Upper lobe of right lung (tissue), 1 donor: ENCODE data around the gene PRDM16. TPM values are rescaled to one million over a fixed set of nuclear protein-coding genes. Genes with fewer than 3 reads are reported as not detected.

Experiments
- ATAC-seq: fragments of 200-7000 bp; cut with Tn5 transposase; one replicate; pipeline ENCODE4 v1.9.1; 2020; ENCODE audit warnings: mild to moderate bottlenecking, moderate library complexity
- DNase-seq: peaks from one replicate; pipeline ENCODE4 v3.0.0-alpha.2; 2020
- H3K27ac ChIP-seq: fragments of 200-600 bp; one replicate; pipeline ENCODE4 v1.8.0; 2022
- H3K27me3 ChIP-seq: fragments of 200-600 bp; one replicate; pipeline ENCODE4 v1.8.0; 2022; ENCODE audit warnings: mild to moderate bottlenecking
- H3K36me3 ChIP-seq: fragments of 200-600 bp; one replicate; pipeline ENCODE4 v1.8.0; 2022
- H3K4me1 ChIP-seq: fragments of 200-600 bp; one replicate; pipeline ENCODE4 v1.8.0; 2022
- H3K4me3 ChIP-seq: fragments of 200-600 bp; one replicate; pipeline ENCODE4 v1.8.0; 2022; ENCODE audit warnings: mild to moderate bottlenecking
- H3K9me3 ChIP-seq: fragments of 200-600 bp; one replicate; pipeline ENCODE4 v1.8.0; 2022
- CTCF ChIP-seq: fragments of 200-600 bp; IDR thresholded peaks from one replicate; pipeline ENCODE4 v1.8.0; 2022; ENCODE audit warnings: antibody characterized with exemption
- intact Hi-C: fragments of 100-400 bp; cut with DNase I; formaldehyde crosslinking; loops from one replicate; pipeline ENCODE4 v1.11.0; 2022
- total RNA-seq: library from RNA; stranded (reverse); fragmentation: NEBNext Ultra II Directional; extraction: Animal tissue kit (Norgen Biotek cat#: 25700); gene quantifications from one replicate; pipeline ENCODE4 v1.2.1, GENCODE V29; 2021
- donor health status: DM: no; HTN: yes; CAD: no; lungs with severe emphysema.

The PRDM16 gene
- total RNA-seq, 1 donor from 2014 or later, result 21.0 TPM

- intact Hi-C loops, result no loop called here
- peak; percentile 20 for ATAC-seq
- DNase-seq, result no peak
Observed at GRCh38 chr1:3320246-3321152, 251.5 kb downstream of the PRDM16 start.

GRCh38 chr1:3321559-3322449 is 252.8 kb downstream of the PRDM16 start:
- H3K27ac ChIP-seq, result no peak overlapping the region
- H3K9me3 ChIP-seq, result no peaks in the 10 kb centered on the region
- no peak for TF ChIP-seq CTCF
- H3K36me3 ChIP-seq, result no peaks in the 10 kb centered on the region
- intact Hi-C loops, result no loop called here
- no peak for DNase-seq
- peaks cover 6% of the 10 kb centered on the region for H3K4me1 ChIP-seq
- no peak overlapping the region for H3K4me3 ChIP-seq
- peaks cover 7% of the 10 kb centered on the region for H3K27me3 ChIP-seq
- no peak for ATAC-seq

More at GRCh38 chr1:3320246-3321152, 251.5 kb downstream of the PRDM16 start:
- Histone ChIP-seq H3K27me3 (peaks cover 7% of the 10 kb centered on the region), H3K9me3 (no peaks in the 10 kb centered on the region), H3K4me3 (no peak overlapping the region), H3K36me3 (no peaks in the 10 kb centered on the region), H3K27ac (no peak overlapping the region), H3K4me1 (peaks cover 9% of the 10 kb centered on the region)
- TF ChIP-seq CTCF, result no peak

GRCh38 chr1:3322450-3323020 is 253.5 kb downstream of the PRDM16 start:
- H3K4me1 ChIP-seq, result peaks cover 6% of the 10 kb centered on the region
- no peak for TF ChIP-seq CTCF
- DNase-seq, result no peak
- ATAC-seq, result no peak
- no peak overlapping the region for H3K4me3 ChIP-seq
- no peaks in the 10 kb centered on the region for H3K36me3 ChIP-seq
- no peak overlapping the region for H3K27ac ChIP-seq
- H3K9me3 ChIP-seq, result no peaks in the 10 kb centered on the region
- intact Hi-C loops, result no loop called here
- peaks cover 7% of the 10 kb centered on the region for H3K27me3 ChIP-seq

- H3K4me1 ChIP-seq, result peaks cover 6% of the 10 kb centered on the region
- peak; percentile 77 for ATAC-seq
- H3K27ac ChIP-seq, result no peak overlapping the region
- H3K9me3 ChIP-seq, result no peaks in the 10 kb centered on the region
- no peak for TF ChIP-seq CTCF
- peaks cover 7% of the 10 kb centered on the region for H3K27me3 ChIP-seq
- peak; percentile 89 for DNase-seq
- no peaks in the 10 kb centered on the region for H3K36me3 ChIP-seq
- no peak overlapping the region for H3K4me3 ChIP-seq
- intact Hi-C loops, result no loop called here
Observed at GRCh38 chr1:3323021-3323795, 254.2 kb downstream of the PRDM16 start.
